ENCODE results near the gene TTC7B.

TTC7B gene

GRCh38 chr14:90602088-90602687 is 214.0 kb downstream of the TTC7B start:
- H3K9ac ChIP-seq: no peak overlapping the region
- H3K4me1 ChIP-seq (ENCODE audit: low read depth, poor library complexity, severe bottlenecking): no peaks in the 10 kb centered on the region
- no peaks in the 10 kb centered on the region for H3K27me3 ChIP-seq (ENCODE audit: insufficient read depth, low read depth)
- H4K20me1 ChIP-seq (ENCODE audit: insufficient read depth): no peaks in the 10 kb centered on the region
- H3K27ac ChIP-seq: no peak overlapping the region
- H3K4me3 ChIP-seq (IDR thresholded peaks at IDR 0.05; ENCODE audit: insufficient read depth, low read depth, low read length): no peak overlapping the region
- H3K36me3 ChIP-seq (ENCODE audit: insufficient read depth): no peaks in the 10 kb centered on the region
- no peak for TF ChIP-seq CTCF (conservative IDR thresholded peaks at IDR 0.05; ENCODE audit: low read depth, low read length)
- H3K79me2 ChIP-seq (ENCODE audit: insufficient read depth, low read depth): no peaks in the 10 kb centered on the region
- no peak overlapping the region for H2AFZ ChIP-seq (ENCODE audit: low read depth)
- no peak overlapping the region for H3K4me2 ChIP-seq

- no peaks in the 10 kb centered on the region for H3K79me2 ChIP-seq (ENCODE audit: insufficient read depth, low read depth)
- no peak overlapping the region for H3K9ac ChIP-seq
- no peak overlapping the region for H3K4me2 ChIP-seq
- H4K20me1 ChIP-seq (ENCODE audit: insufficient read depth): no peaks in the 10 kb centered on the region
- no peaks in the 10 kb centered on the region for H3K4me1 ChIP-seq (ENCODE audit: low read depth, poor library complexity, severe bottlenecking)
- H2AFZ ChIP-seq (ENCODE audit: low read depth): no peak overlapping the region
- no peaks in the 10 kb centered on the region for H3K27me3 ChIP-seq (ENCODE audit: insufficient read depth, low read depth)
- no peak overlapping the region for H3K4me3 ChIP-seq (IDR thresholded peaks at IDR 0.05; ENCODE audit: insufficient read depth, low read depth, low read length)
- no peaks in the 10 kb centered on the region for H3K36me3 ChIP-seq (ENCODE audit: insufficient read depth)
- TF ChIP-seq CTCF (conservative IDR thresholded peaks at IDR 0.05; ENCODE audit: low read depth, low read length): no peak
- no peak overlapping the region for H3K27ac ChIP-seq
Observed at GRCh38 chr14:90601563-90601962, 214.7 kb downstream of the TTC7B start.

- Histone ChIP-seq H3K79me2 (ENCODE audit: insufficient read depth, low read depth) (no peaks in the 10 kb centered on the region), H3K4me3 (IDR thresholded peaks at IDR 0.05; ENCODE audit: insufficient read depth, low read depth, low read length) (no peak overlapping the region), H3K4me2 (no peak overlapping the region), H3K27ac (no peak overlapping the region), H2AFZ (ENCODE audit: low read depth) (no peak overlapping the region), H3K36me3 (ENCODE audit: insufficient read depth) (no peaks in the 10 kb centered on the region), H3K9ac (no peak overlapping the region), H3K27me3 (ENCODE audit: insufficient read depth, low read depth) (no peaks in the 10 kb centered on the region), H4K20me1 (ENCODE audit: insufficient read depth) (no peaks in the 10 kb centered on the region), H3K4me1 (ENCODE audit: low read depth, poor library complexity, severe bottlenecking) (no peaks in the 10 kb centered on the region)
- no peak for TF ChIP-seq CTCF (conservative IDR thresholded peaks at IDR 0.05; ENCODE audit: low read depth, low read length)
Observed at GRCh38 chr14:90600619-90601018, 215.6 kb downstream of the TTC7B start.

GRCh38 chr14:90599748-90600507 is 216.3 kb downstream of the TTC7B start:
- H3K27ac ChIP-seq: no peak overlapping the region
- no peak overlapping the region for H3K4me3 ChIP-seq (IDR thresholded peaks at IDR 0.05; ENCODE audit: insufficient read depth, low read depth, low read length)
- H3K36me3 ChIP-seq (ENCODE audit: insufficient read depth): no peaks in the 10 kb centered on the region
- H4K20me1 ChIP-seq (ENCODE audit: insufficient read depth): no peaks in the 10 kb centered on the region
- H3K27me3 ChIP-seq (ENCODE audit: insufficient read depth, low read depth): no peaks in the 10 kb centered on the region
- H3K9ac ChIP-seq: no peak overlapping the region
- no peak overlapping the region for H2AFZ ChIP-seq (ENCODE audit: low read depth)
- no peaks in the 10 kb centered on the region for H3K79me2 ChIP-seq (ENCODE audit: insufficient read depth, low read depth)
- no peak for TF ChIP-seq CTCF (conservative IDR thresholded peaks at IDR 0.05; ENCODE audit: low read depth, low read length)
- no peaks in the 10 kb centered on the region for H3K4me1 ChIP-seq (ENCODE audit: low read depth, poor library complexity, severe bottlenecking)
- H3K4me2 ChIP-seq: no peak overlapping the region

All from KMS-11 (cell line).